Fibroblast of villous mesenchyme (primary cell): ENCODE measurements around the gene FSTL4. TPM values are rescaled to one million over a fixed set of nuclear protein-coding genes. Genes with fewer than 3 reads are reported as not detected.

ENCODE experiments used
- DNase-seq: peaks from one replicate; pipeline ENCODE4 v3.0.0-alpha.2; 2010; ENCODE audit warnings: low read depth
- H3K4me3 ChIP-seq: 2 replicates; pipeline ENCODE4 v1.5.1; 2011; ENCODE audit warnings: low read depth, mild to moderate bottlenecking, low read length
- total RNA-seq: library from RNA; depleted of rRNA; stranded (reverse); fragments of >200 nt; gene quantifications from 2 replicates; pipeline ENCODE4 v1.2.3, GENCODE V29; 2012
- TF ChIP-seq, protein P1 (sequence below): IDR thresholded peaks from 2 replicates; pipeline ENCODE4 v1.5.1; 2012; ENCODE audit warnings: low read depth, mild to moderate bottlenecking, low read length; ENCODE audit not compliant: insufficient read depth

Gene FSTL4
- total RNA-seq, 1 donor, result not detected

DNA sequence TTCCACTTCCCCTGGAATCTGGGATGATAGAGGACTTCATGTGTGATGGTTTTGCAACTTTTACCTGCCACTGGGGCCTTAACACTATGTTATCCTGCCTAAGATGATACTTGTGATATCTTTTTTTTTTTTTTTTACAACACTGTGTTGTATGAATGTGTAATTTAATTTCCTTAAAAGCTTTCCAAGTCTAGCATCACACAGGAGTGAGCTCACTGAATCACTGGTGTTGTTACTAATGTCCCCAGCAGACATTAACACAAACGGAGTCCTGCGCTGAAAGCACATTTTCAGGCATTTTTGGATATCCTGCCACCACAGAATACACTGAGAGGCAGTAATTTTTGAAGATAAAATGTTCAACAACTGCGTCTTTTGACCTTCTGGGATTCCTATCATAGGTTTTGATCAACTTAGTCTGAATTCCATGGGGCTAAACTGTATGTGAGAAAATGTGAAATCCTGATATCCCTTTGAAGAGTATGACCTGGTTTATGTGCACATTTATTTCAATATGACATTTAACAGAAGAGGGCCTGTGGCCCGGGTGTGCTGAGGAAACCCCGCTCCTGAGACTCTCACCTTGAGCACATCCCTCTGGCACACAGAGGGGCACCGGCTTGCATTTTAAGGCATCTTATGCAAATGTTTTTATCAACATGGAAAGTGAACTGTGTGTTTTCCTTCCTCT, 118.0 kb downstream of the FSTL4 start:
- no peak for DNase-seq
- H3K4me3 ChIP-seq, result no peak overlapping the region
- TF ChIP-seq, protein P1, sequence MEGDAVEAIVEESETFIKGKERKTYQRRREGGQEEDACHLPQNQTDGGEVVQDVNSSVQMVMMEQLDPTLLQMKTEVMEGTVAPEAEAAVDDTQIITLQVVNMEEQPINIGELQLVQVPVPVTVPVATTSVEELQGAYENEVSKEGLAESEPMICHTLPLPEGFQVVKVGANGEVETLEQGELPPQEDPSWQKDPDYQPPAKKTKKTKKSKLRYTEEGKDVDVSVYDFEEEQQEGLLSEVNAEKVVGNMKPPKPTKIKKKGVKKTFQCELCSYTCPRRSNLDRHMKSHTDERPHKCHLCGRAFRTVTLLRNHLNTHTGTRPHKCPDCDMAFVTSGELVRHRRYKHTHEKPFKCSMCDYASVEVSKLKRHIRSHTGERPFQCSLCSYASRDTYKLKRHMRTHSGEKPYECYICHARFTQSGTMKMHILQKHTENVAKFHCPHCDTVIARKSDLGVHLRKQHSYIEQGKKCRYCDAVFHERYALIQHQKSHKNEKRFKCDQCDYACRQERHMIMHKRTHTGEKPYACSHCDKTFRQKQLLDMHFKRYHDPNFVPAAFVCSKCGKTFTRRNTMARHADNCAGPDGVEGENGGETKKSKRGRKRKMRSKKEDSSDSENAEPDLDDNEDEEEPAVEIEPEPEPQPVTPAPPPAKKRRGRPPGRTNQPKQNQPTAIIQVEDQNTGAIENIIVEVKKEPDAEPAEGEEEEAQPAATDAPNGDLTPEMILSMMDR, result no peak

DNA sequence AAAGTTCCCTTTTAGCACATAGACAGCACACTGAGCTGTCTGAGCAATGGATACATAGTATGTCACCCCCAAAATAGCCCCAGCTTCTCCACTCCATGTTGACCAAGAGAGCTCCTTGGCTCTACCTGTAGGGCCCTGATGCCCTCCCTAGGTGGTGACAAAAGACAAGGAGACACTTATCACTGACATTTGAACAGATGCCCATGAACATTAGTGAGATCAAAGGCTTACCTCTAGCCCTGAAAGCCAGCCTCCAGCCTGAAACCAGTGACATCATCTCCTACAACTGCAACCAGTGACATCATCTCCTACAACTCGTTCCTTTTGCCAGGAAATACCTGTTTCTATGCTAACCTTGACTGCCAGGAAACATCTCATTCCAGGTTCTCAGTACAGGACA, 122.7 kb downstream of the FSTL4 start:
- no peak for DNase-seq
- no peak overlapping the region for H3K4me3 ChIP-seq
- TF ChIP-seq, protein P1, result no peak

DNA sequence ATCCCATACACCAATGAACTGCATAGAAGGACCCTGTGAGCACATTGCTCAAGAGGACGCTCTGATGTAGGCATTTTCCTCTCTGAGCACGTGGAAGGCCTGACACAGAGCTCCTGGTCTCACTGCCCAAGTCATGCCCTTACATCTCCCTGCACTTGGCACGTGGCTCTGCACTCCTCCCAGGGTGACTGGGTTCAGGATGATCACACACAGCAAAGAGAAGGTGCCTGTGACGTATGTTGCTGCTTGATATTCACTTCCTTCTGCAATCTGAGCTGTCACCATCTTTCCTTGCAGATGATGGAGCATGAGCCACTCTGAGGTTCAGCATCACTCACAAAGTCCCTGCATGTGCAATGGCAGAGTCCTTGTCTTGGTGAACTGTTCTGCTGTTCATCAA, 125.2 kb downstream of the FSTL4 start:
- TF ChIP-seq, protein P1, result no peak
- DNase-seq, result no peak
- no peak overlapping the region for H3K4me3 ChIP-seq

- no peak for DNase-seq
- no peak overlapping the region for H3K4me3 ChIP-seq
- TF ChIP-seq, protein P1, result no peak
These were observed 126.9 kb downstream of the FSTL4 start for GRCh38 chr5:133485468-133485867.

GRCh38 chr5:133483406-133484090, 128.8 kb downstream of the FSTL4 start:
- H3K4me3 ChIP-seq, result no peak overlapping the region
- TF ChIP-seq, protein P1, result no peak
- DNase-seq, result no peak

DNA sequence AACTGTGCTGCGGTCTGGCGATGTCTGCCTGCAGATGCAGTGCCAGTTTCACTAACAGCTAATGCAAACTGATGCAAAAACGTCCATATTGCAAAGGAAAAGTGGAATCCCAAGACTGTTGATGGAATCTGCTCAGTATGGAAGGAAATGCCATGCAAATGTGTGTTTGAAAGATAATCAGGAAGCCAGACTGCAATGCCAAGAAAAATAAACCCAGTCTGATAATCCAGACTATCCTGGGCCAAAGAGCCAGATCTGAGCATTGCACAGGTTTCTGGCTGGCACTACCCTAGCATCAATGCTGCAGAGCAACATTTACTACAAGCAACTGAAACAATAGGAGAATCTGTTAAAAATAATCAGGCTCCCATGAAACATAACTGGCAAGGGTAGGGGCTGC, 130.3 kb downstream of the FSTL4 start:
- no peak for DNase-seq
- H3K4me3 ChIP-seq, result no peak overlapping the region
- TF ChIP-seq, protein P1, result no peak

DNA sequence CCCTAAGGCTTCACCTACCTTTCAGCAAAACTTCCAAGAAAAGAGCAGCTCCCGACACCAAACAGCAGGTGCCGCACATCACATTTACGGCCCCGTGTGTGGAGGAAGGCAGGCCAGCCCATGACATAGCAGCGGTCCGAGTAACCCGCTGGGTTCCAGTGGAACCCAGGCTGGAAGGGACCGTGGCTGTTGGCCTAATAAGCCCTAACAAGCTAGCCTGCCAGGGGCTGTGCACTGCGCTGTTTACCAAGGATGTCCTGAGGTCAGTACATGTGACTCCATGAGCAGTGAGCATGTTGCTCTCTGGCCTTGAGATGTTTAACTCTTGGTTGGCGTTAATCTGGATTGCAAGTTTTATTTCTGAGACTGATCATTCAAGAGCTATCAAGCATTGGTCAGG, 131.5 kb downstream of the FSTL4 start:
- DNase-seq, result no peak
- TF ChIP-seq, protein P1, result no peak
- no peak overlapping the region for H3K4me3 ChIP-seq
